ENCODE measurements around the gene ACTC1.

GRCh38 chr15:34769711-34770110 lies 25.6 kb downstream of the ACTC1 start:
- TF ChIP-seq MAX (IDR thresholded peaks at IDR 0.05; ENCODE audit: low read depth, low read length) (no peak), ATF2 (IDR thresholded peaks at IDR 0.05; ENCODE audit: low read length) (no peak), CTCF (IDR thresholded peaks at IDR 0.05 in 2 of 3, conservative IDR thresholded peaks at IDR 0.05 in 1 of 3; ENCODE audit: control insufficient read depth in 2 of 3, extremely low read depth in 1 of 3, insufficient read depth in 1 of 3, low read depth in 3 of 3, low read length in 3 of 3) (no peak), RAD21 (IDR thresholded peaks at IDR 0.05; ENCODE audit: insufficient read depth, low read depth, low read length) (no peak), MTA2 (IDR thresholded peaks at IDR 0.05; ENCODE audit: low read depth) (no peak), BCL11A (IDR thresholded peaks at IDR 0.05; ENCODE audit: low read depth, low read length) (no peak), EZH2 (IDR thresholded peaks at IDR 0.05; ENCODE audit: borderline replicate concordance, control insufficient read depth, low read depth, low read length) (no peak)

Data from GM12878 (cell line).